ENCODE measurements around the gene CCDC78. TPM values are rescaled to one million over a fixed set of nuclear protein-coding genes. Genes with fewer than 3 reads are reported as not detected.
A peak's percentile ranks its signal among the peaks of the same experiment; 100 is the strongest.
"Not testable (repeated sequence)": the region's sequence is repeated elsewhere in the genome, so short reads cannot be mapped to it uniquely, and the experiment has no call there.

Gene CCDC78
- total RNA-seq, 1 donor from 2014 or later = 0.34 TPM

- no peak for DNase-seq
Observed at GRCh38 chr16:760545-761343, 34.5 kb upstream of the CCDC78 start, which contains the start of gene MSLN. TSS of gene MSLN (plus strand) at chr16:760734. CDS start at chr16:762681, 1,947 bp downstream.

- DNase-seq = no peak
Observed at GRCh38 chr16:760065-760464, 33.8 kb upstream of the CCDC78 start.

- DNase-seq = no peak
Observed at GRCh38 chr16:759110-759910, 33.1 kb upstream of the CCDC78 start.

- no peak for DNase-seq
Observed at GRCh38 chr16:756428-756827, 30.2 kb upstream of the CCDC78 start.

- no peak for DNase-seq
Observed at GRCh38 chr16:754656-755055, 28.4 kb upstream of the CCDC78 start.

- not testable (repeated sequence) for DNase-seq
Observed at GRCh38 chr16:754121-754607, 27.9 kb upstream of the CCDC78 start.

GRCh38 chr16:752007-752312 is 25.7 kb upstream of the CCDC78 start:
- no peak for DNase-seq

GRCh38 chr16:751152-752006 is 25.1 kb upstream of the CCDC78 start:
- DNase-seq = no peak

GRCh38 chr16:750485-750884 is 24.2 kb upstream of the CCDC78 start:
- DNase-seq = no peak

- no peak for DNase-seq
Observed at GRCh38 chr16:749010-749409, 22.8 kb upstream of the CCDC78 start.

- no peak for DNase-seq
Observed at GRCh38 chr16:747978-748746, 21.9 kb upstream of the CCDC78 start.

- DNase-seq = no peak
Observed at GRCh38 chr16:746637-747036, 20.4 kb upstream of the CCDC78 start.

- DNase-seq = peak; percentile 20
Observed at GRCh38 chr16:745739-746138, 19.5 kb upstream of the CCDC78 start.

- DNase-seq = no peak
Observed at GRCh38 chr16:743794-744500, 17.7 kb upstream of the CCDC78 start.

GRCh38 chr16:742894-743293 is 16.7 kb upstream of the CCDC78 start:
- not testable (repeated sequence) for DNase-seq

GRCh38 chr16:741986-742629 is 15.9 kb upstream of the CCDC78 start:
- DNase-seq = no peak

- peak; percentile 94 for DNase-seq
Observed at GRCh38 chr16:740764-741505, 14.7 kb upstream of the CCDC78 start, which contains the start of gene CIAO3. TSS of gene CIAO3 (minus strand) at chr16:740997. CDS start at chr16:740985, 12 bp downstream.

- DNase-seq = no peak
Observed at GRCh38 chr16:740459-740763, 14.2 kb upstream of the CCDC78 start.

GRCh38 chr16:739560-740458 is 13.6 kb upstream of the CCDC78 start:
- DNase-seq = no peak
